Prostate gland (tissue), 2 donors: ENCODE data around the gene DOK3.

Source experiments
- CTCF ChIP-seq, 4 experiments: fragments of 200-600 bp in 2 of 4; fragments of 450-650 bp in 2 of 4; sonication (generic) in 2 of 4; IDR thresholded peaks; 1 replicate in 3 of 4; 2 replicates in 1 of 4; pipeline ENCODE4 v1.5.1; 2016 to 2019; ENCODE audit warnings: antibody characterized with exemption in 4 of 4, mild to moderate bottlenecking in 2 of 4, moderate library complexity in 2 of 4
- POLR2A ChIP-seq: fragments of 450-650 bp; IDR thresholded peaks from one replicate; pipeline ENCODE4 v1.6.1; 2016; ENCODE audit warnings: antibody characterized with exemption, mild to moderate bottlenecking
- POLR2AphosphoS5 ChIP-seq: sonication (generic); formaldehyde crosslinking; IDR thresholded peaks from one replicate; pipeline ENCODE4 v1.6.1; 2017; ENCODE audit warnings: antibody characterized with exemption

- TF ChIP-seq CTCF (IDR thresholded peaks at IDR 0.05): no peak
- no peak for TF ChIP-seq POLR2A
- no peak for TF ChIP-seq POLR2AphosphoS5
These were observed 27.2 kb downstream of the DOK3 start for GRCh38 chr5:177482359-177482795.
